ENCODE results near the gene PTH.
A peak's percentile ranks its signal among the peaks of the same experiment; 100 is the strongest.

The PTH gene

DNA sequence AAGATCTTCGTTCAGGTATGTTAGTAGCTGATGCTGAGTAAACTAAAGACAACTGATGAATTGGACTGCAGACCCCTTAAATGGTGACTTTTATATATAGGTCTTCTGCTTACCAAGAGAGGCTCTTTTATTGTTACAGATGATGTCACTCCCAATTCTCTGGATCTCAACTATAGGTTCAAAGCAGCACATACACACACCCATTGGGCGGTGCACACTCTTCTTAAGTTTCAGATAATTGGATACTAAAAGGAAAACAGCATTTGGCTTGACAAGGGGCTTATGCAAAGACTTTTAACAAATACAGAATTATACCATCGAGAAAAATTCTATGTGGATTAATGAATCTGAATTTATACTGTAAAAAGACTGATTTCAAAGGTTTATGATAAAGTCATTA is at the start of gene PTH:
Gene PTH (minus strand): TSS at position 69 of the 400 bp plus-strand sequence. CDS start 3,142 bp downstream, outside the sequence.
- DNase-seq (ENCODE audit: low read depth) = no peak

DNA sequence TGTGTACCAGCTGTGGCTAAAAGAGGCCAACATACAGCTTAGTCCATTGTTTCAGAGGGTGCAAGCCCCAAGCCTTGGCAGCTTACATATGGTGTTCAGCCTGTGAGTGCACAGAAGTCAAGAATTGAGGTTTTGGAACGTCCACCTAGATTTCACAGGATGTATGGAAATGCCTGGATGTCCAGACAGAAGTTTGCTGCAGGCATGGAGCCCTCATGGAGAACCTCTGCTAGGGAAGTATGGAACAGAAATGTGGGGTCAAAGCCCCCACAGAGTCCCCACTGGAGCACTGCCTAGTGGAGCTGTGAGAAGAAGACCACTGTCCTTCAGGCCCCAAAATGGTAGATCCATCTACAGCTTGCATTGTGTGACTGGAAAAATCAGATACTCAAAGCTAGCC is 42.2 kb upstream of the PTH start:
- DNase-seq (ENCODE audit: low read depth) = no peak

DNA sequence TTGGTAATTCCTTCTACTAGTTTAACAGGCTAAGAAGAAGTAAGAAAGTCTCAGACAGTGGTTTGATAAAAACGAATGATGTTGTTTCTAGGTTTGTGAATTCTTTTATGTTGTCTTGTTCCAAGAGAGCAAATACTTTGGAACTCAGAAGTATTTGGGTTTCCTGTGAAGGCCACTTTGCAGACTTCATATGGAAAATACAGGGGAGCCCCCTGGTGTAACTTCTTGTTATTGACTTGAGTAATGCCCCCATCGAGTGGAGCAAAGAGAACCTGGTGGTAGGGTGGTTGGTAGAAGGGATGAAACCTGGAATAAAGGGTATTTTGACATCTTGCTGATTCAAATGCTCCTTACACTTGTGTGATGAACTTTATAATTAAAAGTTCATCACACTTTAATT is 40.0 kb upstream of the PTH start:
- no peak for DNase-seq (ENCODE audit: low read depth)

DNA sequence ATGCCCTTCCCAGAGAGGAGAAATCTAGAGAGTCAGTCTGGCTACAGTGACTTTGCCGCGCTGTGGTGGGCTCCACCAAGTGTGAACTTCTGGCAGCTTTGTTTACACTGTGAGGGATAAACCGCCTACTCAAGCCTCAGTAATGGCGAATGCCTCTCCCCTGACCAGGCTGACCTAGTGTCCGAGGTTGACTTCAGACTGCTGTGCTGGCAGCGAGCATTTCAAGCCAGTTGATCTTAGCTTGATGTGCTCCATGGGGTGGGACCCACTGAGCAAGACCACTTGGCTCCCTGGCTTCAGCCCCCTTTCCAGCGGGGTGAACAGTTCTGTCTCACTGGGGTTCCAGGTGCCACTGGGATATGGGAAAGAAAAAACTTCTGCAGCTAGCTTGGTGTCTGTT is 38.6 kb upstream of the PTH start:
- no peak for DNase-seq (ENCODE audit: low read depth)

DNA sequence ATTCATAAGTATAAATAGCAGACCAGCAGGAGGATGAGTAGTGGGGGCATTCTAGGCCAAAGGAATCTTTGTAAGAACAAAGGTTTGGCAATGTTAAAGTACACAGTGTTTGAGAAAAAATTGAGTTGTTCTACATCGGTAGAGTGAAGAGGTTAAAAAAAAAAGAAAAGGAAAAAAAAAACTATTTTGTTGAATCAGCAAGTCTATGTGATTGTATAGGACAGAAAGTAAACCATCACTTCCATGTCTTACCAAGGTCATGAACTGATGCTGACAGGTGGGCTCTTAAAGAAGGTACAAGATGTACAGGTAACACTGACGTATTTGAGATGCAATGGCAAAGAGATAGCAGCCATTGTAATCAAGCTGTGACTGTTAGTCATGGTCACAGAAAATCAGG is 29.5 kb upstream of the PTH start:
- no peak for DNase-seq (ENCODE audit: low read depth)

DNA sequence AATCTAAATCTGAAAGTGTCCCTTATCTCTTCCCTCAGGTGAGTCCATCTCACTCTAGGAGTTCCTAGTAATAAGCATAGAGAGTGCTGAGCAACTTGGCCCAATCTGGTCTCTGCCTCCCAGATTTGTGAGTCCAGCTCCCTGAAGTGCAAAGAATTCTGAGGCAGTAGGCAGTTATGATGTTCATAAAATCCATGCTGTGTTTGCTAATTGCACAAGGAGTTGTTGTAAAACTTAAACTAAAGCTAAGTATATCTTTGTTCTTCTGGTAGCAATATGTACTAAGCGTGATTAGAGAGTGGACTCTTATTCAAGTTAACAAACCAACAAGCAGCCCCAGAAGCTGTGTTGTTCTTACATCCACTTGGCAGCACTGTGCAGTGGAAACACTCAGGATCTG is 7.6 kb upstream of the PTH start:
- no peak for DNase-seq (ENCODE audit: low read depth)

DNA sequence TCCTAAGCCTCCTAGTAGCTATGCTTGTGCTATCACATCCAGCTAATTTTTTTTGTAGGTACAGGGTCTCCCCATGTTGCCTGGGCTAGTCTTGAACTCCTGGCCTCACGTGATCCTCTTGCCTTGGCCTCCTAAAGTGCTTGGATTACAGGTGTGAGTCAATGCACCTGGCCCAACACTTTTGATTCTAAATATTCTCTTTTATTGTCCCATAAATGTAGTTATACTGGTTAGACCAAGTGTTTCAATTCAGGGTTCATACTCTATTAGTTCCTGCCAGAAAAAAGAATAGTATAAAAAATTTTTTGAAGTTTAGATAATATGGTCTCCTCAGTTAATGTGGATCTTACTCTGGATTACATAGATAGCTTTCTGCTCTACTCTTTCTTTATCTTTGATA is 6.7 kb upstream of the PTH start:
- DNase-seq (ENCODE audit: low read depth) = no peak

DNA sequence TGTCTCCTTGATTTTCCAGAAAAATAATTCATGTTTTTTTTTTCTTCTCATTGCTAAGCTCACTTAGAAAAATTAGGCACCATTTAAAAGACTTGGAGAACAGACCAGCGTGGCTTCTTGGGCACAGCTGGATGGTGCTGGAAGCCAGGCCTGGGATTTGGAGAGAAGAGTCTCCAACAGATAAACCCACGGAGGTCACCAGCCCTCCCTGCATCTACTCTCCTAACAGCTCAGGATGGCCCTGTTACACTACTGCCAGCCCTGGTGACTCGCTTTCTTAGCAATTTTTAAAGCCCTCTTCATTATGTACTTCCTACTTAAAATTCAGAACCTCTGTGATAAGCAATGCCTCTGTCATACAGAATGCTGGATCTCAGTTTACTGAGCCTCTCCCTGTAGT is 1.7 kb downstream of the PTH start:
- DNase-seq (ENCODE audit: low read depth) = no peak

DNA sequence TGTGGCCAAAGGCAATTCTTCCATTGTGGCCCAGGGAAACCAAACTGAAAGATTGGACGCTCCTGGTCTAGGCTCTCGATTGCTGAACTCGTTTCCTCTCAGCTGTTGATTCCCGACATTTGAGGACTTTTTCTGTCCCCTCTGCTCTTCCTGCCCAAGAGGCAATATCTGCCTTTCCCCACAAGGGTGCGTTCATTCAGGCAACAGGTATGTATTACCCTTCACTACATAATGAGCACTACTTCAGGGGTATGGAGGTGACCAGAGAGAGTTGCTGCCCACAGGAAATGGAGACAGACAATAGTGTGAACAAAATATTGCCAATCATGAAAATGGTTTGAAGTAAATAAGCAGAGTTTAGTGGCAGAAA is 8.2 kb downstream of the PTH start:
- DNase-seq (ENCODE audit: low read depth) = no peak

DNA sequence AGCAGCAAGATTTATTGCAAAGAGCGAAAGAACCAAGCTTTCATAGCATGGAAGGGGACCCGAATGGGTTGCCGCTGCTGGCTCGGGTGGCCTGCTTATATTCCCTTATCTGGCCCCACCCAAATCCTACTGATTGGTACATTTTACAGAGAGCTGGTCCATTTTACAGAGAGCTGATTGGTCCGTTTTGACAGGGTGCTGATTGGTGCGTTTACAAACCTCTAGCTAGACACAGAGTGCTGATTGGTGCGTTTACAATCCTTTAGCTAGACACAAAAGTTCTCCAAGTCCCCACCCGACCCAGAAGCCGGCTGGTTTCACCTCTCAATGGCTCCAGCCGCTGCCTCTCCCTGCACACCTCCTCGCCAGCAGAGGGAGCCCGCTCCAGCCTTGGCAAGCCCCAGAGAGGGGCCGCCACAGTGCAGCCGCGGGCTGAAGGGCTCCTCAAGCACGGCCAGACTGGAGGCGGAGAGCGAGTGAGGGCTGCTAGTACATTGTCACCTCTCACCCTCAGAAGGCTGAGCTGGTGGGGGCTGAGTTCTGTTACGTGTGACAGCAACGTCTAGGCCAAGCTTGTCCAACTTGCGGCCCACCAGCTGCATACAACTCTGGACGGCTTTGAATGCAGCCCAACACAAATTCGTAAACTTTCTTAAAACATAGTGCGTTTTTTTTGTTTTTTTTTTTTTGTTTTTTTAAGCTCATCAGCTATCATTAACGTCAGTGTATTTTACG is 8.7 kb downstream of the PTH start:
- DNase-seq (ENCODE audit: low read depth) = peak; percentile 32

DNA sequence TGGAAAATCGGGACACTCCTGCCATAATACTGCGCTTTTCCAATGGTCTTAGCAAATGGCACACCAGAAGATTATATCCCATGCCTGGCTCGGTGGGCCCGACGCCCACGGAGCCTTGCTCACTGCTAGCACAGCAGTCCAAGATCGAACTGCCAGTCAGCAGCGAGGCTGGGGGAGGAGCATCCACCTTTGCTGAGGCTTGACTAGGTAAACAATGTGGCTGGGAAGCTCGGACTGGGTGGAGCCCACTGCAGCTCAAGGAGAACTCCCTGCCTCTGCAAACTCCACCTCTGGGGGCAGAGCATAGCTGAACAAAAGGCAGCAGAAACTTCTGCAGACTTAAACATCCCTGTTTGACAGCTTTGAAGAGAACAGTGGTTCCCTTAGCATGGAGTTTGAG is 15.6 kb downstream of the PTH start:
- no peak for DNase-seq (ENCODE audit: low read depth)

DNA sequence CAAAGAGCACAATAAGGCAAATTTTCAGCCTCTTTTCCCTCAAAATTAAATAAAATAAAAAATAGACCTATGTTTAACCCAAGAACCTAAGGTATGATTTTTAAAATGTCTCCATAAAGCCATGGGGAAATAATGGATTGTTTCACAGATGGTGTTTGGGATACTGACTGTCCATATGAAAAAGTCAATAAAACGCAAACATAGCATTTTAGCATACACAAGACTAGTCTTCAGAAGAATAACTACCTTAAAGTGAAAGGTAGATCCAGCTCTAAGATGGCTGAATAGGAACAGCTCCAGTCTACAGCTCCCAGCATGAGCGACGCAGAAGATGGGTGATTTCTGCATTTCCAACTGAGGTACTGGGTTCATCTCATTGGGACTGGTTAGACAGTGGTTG is 16.1 kb downstream of the PTH start:
- DNase-seq (ENCODE audit: low read depth) = no peak

DNA sequence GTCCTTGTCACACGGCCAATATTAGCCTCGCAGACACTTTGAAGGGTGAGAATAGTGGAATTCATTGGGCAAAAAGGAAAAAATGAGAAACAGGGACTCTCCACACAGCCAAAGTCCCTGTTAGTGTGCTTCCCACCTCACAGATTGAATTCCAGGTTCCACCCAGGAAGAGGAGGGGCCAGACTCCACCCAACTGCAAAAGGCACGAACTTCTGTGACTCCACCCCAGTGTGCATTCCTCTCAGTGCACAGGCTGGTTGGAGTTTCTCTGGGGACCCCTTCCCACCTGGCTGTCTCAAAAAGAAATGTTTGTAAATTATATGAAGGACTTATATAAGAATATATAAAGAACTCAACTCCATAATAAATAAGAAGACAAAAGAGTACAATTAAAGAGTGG is 20.7 kb downstream of the PTH start:
- no peak for DNase-seq (ENCODE audit: low read depth)

DNA sequence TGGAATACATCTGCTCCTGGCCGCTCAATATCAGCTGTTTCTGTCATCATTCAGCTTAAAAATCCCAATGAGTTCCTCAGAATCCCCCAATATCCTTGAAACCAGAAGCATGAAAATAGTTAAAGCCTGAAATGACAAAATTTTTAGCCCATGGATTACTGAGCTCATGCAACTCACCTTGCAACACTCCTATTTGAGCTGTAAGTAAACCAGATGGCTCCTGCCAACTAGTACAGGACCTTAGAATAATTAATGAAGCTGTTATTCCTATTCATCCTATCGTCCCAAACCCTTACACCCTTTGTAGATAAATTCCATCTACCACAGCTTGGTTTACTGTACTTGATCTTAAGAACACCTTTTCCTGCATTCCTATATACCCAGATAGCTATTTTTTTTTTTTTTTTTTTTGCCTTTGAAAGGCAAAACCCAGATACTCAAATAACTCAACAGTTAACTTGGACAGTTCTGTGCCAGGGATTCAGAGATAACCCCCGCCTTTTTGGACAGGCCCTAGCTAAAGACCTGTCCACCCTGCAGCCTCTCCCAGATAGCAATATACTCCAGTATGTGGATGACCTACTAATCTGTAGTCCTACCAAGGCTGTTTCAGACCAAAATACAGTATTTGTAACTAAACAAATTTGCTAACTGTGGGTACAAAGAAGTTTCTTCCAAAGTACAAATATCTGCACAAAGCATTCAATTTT is 22.6 kb downstream of the PTH start:
- no peak for DNase-seq (ENCODE audit: low read depth)

DNA sequence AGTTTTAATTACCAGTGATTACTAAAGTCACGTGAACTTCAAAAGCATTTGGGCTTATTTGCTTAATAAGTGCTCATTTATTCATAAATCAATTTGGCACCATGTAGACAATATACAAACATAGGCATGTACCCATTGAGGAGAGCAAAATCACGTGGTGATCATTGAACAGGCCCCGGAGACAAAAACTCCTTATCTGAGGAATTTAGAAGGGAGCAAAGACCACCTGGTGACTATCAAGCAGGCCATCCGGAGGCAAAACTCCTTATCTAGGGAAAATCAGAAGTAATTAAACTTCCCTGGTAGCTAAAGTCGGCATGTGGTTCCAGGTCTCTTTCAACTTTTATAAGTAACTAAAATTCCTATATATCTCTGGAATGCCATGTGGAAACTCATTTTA is 27.0 kb downstream of the PTH start:
- no peak for DNase-seq (ENCODE audit: low read depth)

DNA sequence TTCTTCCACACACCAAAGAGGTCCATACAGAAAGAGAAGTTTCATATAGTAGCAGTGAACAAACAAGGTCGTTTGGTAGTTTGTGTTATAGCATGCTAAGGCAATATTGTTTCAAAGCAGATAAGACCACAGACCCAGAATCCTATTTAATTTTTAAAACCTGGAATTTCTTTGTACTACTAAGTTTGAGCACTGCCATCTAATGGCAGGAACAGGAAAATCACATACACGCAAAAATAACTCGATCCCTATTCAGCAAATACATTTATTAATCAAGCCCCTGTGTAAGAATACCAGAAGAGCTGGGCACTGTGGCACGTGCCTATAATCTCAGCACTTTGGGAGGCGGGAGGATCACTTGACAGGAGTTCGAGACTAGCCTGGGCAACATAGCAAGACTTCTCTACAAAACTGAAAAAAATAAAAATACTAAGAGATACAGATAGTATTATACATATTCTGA is 29.9 kb downstream of the PTH start:
- DNase-seq (ENCODE audit: low read depth) = no peak

DNA sequence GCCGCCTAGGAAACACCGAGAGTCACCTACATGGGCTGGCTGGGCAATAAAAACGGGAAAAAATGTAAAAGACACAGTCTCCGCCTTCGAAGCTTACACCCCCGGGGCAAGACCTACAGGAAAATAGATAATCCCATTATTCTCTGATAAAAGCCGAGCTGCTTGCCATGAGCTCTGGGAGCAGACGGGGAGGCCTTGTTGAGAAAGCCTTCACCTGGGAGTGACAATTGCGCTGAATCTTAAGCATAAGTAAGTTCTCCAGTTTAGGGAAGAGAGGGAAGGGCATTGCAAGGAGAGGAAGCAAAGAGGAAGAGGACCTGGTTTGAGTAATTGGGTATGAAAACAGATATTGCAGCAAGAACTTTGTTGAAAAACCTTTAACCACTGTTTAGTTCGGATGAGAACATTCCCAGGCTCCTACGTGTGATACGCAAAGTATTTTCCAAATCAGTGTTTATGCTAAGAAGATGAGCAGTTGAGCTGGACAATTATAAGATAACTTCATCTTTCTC is 32.0 kb downstream of the PTH start:
- no peak for DNase-seq (ENCODE audit: low read depth)

DNA sequence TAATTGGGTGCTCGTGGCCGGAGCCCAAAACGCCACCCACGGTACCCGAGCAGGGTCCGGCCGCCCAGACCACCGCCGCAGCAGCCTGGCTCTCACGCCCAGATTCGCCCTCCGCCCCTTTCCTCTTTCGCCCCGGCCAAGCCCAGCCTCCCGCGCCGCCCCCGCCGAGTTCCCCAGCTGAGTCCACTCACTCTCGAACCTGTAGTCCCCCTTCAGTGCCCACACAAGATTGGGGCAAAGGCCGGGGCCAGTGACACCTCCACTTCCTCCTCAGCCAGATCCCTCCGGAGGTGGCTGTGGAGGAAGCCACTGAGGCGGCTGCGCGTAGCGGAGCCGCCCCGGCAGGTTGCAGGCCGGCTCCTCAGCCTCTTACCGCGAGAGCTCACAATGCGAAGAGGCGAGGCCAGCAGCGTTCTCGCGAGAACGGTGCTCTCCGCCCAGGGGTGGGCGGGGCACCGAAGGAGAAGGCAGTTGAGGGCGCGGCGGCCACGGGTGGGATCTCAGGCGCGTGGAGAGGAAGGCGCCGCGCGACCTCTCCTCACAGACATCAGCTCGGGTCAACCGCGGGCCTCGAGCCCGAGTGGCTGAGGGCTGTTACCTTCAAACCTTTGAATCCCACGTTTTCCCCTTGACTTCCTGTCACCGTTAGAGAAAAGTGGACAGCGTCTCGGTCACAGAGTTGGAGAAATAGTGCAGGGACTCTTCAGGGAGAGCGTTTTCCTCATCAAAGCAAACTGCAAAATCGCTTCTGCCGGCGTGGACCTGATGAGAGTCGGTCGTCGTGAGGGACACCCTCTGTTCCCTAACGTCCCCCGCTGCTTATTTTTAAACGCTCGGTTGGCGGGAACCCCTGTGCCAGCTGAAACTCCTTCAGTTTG is 32.7 kb downstream of the PTH start, which contains the start of gene BTBD10:
Gene BTBD10 (minus strand): TSS at position 322 of the 878 bp plus-strand sequence. CDS start 18,098 bp downstream, outside the sequence.
- peak; percentile 72 for DNase-seq (ENCODE audit: low read depth)

DNA sequence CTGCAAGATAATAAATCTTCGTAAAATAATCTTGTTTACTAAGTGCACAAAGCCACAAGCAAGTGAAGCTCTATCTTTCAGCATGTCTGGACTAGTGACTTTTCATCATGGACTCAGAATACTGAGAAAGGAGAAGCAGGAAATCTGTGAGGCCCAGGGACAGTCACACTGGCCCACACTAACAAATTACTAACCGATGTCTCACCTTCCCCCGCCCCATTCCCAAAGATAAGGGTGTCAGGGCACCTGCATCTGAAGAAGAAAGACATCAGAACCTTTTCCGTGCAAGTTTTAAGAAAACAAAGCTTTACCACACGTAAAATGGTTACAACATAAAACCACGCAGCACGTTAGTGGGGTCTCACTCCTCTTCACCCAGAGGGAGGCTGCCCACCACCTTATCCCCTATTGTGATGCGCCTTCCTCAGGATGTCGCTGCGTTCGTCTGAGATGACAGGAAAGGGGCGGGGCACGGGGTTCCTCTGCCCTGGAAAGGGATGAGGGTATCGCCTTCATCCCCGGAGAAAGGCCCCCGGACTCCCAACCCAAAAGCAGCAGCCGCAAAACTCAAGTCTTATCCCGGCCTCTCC is 33.4 kb downstream of the PTH start:
- peak; percentile 46 for DNase-seq (ENCODE audit: low read depth)

DNA sequence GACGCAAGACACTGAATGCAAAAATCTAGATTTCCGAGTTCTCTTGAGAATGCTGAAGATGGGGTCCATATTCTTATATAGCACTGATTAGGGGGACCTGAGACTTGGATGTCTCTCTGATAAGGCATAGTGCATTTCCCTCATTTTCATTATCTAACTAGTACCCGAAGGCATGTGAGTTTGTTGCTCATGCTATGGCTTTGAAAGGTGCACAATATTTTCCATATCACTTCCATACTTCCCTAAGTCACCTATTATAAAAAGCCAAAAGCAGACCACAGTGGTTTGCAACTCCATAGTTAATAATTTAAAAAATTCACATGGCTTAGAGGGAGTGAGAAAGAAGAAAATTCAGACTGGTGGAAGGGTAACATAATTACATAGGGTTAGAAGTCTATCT is 34.5 kb downstream of the PTH start:
- DNase-seq (ENCODE audit: low read depth) = no peak

DNA sequence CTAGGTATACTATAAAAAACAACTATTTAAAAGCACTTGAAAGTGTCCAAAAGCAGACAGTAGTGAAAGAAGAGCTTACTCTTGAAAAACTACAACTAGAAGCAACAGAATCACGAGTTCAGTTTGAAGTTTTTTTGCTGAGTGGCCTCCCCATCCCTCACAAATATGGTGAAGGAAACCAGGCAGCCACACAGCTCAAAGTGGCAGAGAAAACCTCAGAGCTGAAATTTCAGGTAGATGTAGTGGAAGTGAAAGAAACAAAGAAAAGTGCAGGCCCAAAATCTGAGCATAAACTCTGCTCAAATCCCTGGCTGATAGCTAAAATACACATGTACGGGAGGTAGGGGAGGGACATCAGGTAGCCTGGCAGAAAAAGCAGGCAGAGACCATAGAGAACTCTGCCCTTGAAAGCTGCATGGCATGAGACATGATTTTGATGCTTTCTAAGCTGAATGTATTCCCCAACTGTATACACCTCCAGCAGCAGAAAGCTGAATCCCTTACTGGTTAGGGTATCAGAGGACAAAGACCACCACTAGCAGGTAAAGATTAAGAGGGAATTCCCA is 44.9 kb downstream of the PTH start:
- DNase-seq (ENCODE audit: low read depth) = no peak

DNA sequence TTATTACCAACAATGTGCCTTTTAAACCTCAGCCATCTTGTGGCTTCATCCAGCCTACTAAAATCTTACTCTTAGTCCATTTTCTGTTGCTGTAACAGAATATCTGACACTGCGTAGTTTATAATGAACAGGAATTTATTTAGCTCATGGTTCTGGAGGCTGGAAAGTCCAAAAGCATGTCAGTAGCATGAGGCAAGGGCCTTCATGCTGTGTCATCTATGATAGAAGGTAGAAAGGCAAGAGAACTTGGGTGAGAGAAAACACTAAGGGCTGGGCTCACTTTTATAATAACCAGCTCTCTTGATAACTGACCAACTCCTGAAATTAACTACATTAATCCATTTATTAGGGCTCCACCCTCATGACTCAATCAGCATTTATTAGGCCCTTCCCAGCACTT is 46.3 kb downstream of the PTH start:
- no peak for DNase-seq (ENCODE audit: low read depth)
